ENCODE measurements around the gene MOB1A.

- TF ChIP-seq, protein P1, sequence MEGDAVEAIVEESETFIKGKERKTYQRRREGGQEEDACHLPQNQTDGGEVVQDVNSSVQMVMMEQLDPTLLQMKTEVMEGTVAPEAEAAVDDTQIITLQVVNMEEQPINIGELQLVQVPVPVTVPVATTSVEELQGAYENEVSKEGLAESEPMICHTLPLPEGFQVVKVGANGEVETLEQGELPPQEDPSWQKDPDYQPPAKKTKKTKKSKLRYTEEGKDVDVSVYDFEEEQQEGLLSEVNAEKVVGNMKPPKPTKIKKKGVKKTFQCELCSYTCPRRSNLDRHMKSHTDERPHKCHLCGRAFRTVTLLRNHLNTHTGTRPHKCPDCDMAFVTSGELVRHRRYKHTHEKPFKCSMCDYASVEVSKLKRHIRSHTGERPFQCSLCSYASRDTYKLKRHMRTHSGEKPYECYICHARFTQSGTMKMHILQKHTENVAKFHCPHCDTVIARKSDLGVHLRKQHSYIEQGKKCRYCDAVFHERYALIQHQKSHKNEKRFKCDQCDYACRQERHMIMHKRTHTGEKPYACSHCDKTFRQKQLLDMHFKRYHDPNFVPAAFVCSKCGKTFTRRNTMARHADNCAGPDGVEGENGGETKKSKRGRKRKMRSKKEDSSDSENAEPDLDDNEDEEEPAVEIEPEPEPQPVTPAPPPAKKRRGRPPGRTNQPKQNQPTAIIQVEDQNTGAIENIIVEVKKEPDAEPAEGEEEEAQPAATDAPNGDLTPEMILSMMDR (IDR thresholded peaks at IDR 0.05; ENCODE audit: control extremely low read depth in 1 of 3, insufficient read depth in 1 of 3, low read depth in 1 of 3, low read length in 3 of 3), result no peak
- TF ChIP-seq NANOG (IDR thresholded peaks at IDR 0.05; ENCODE audit: insufficient read depth, low read depth, low read length, poor library complexity, severe bottlenecking) (no peak), RBBP5 (IDR thresholded peaks at IDR 0.05; ENCODE audit: borderline replicate concordance, low read depth, low read length) (no peak)
Measured at GRCh38 chr2:74110537-74110936, 68.1 kb downstream of the MOB1A start.

Data from H1 (cell line).